HG02588 (cell line): ENCODE results near the gene AP2A2.
"Not testable (repeated sequence)": the region's sequence is repeated elsewhere in the genome, so short reads cannot be mapped to it uniquely, and the experiment has no call there.

Source experiments
- ATAC-seq: cut with Tn5 transposase; IDR thresholded peaks from one replicate; pipeline ENCODE4 v1.9.1; 2021; ENCODE audit warnings: mild to moderate bottlenecking, moderate library complexity; ENCODE audit not compliant: unreplicated experiment

The AP2A2 gene

DNA sequence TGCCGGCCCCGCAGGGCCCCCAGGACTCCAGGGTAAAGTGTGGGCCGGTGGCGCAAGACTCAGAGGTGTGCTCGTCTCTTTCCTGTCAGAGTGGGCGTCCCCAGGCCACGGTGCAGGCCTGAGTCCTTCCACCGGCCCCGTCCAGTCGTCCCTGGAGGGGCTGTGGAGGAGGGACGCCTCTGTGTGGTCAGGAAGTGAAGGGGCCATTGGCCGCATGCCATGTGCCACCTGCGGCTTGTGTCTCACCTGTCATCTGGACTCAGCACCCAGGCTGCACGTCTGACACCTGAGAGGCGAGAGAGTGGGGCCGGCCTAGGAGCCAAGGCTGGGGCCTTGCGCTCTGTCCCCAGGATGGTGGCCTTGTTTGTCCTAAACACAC lies 85.6 kb downstream of the AP2A2 start:
- no peak for ATAC-seq

DNA sequence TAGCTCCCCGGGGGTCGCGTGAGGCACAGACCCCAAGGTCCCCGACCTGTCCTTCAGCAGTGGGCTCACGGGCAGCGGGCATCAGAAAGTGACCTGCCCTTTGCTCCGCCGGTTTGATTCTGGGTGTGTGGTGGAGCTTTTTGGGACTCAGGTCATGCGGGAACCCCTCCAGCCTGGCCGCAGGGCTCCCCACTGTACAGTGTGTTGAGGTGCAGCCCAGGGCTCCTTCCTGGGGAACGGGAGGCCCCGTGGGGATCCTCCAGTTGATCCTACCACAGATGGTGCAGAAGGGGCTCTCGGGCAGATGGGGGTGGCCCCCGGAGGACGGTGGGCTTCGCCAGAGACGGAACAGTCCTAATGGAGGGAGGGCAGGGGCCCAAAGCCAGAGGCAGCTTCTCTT lies 86.6 kb downstream of the AP2A2 start:
- ATAC-seq: no peak

DNA sequence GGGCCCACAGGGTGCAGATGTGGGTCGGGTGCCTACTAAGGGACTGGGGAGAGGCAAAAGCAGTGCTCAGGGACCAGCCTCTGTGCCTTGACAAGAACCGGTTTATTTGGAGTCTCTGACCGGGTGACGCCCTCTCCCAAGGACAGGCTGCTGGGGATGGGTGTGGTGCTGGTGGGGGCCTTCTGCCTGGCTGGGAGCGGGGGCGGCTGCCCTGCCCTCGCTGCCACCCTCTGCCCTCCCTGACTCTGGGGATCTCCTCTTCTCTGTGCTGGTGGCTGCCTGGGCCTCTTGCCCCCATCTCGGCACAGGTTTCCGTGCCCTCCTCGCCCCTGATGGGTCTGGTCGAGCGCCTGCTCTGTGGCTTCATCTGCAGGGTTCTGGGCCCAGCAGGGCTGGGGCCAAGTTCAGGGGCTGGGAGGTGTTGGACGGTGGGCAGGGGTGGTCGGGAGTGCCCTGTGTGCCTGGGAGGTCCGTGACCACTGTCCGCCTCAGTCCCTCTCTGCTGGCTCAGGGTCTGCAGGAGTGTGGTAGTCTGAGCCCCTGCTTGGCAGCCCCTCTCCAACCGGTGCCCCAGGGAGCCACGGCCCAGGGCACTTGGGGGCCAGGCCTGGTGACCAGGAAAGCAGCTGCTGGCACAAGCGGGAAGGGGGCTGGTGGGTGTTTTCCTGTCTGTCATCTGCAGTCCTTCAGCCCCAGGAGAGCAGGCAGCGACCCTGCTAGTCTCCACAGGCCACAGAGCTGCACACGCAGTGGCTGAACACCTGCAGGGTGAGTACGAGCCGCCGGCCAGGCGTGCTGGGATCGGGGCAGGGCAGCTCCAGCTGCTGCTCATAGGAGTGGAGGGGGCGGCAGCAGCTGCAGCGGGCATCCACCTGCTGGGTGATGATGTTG lies 87.3 kb downstream of the AP2A2 start:
- ATAC-seq: no peak

DNA sequence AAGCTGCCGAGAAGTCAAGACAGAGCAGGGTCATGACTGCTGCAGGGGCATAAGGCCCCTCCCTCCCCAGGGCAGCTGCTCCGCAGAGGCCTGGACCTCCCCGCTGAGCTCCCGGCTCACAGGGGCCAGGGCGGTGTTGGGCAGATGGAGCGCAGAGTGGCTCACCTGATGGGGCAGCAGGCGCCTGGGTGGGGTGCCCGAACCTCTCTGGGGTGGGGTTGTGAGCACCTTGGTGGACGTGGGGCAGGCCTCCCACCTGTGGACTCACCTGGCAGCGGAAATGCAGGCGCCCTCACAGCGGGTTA lies 87.9 kb downstream of the AP2A2 start:
- ATAC-seq: no peak

DNA sequence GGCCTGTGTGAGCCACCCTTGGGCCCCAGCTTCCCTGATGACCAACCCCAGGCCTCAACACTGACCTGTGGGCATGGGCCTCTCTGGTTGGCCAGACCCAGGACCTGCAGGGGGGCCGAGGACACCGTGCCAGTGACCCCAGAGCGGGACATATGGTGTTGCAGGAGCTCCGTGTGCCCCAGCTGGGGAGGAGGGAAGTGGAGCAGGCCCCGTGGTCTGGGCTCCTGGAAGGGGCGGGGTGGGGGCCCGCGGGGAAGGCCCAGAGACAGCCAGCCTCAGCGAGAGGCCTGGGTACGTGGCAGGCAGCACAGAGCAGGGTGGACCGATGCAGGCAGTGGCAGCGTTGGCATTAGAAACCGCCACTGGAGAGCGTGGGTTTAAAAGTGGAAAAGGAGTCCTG lies 88.6 kb downstream of the AP2A2 start:
- no peak for ATAC-seq

DNA sequence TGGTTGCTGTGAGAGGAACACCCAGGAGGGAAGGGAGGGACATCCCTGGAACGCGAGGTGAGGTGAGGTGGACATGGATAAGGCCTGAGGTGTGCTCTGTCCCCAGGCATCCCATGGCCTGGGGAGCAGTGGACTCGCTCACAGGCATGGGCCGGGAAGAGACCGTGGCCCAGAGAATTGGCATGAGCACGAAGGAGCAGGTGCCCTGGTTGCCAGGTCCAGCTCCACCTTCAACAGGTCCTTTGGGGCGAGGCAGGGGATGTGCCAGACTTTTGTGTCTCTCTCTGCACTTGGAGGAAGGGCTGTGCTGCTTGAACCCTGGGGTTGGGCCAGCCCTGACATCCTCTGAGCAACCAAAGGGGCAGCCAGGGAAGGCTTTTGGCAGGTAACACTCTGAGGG lies 89.4 kb downstream of the AP2A2 start:
- no peak for ATAC-seq

DNA sequence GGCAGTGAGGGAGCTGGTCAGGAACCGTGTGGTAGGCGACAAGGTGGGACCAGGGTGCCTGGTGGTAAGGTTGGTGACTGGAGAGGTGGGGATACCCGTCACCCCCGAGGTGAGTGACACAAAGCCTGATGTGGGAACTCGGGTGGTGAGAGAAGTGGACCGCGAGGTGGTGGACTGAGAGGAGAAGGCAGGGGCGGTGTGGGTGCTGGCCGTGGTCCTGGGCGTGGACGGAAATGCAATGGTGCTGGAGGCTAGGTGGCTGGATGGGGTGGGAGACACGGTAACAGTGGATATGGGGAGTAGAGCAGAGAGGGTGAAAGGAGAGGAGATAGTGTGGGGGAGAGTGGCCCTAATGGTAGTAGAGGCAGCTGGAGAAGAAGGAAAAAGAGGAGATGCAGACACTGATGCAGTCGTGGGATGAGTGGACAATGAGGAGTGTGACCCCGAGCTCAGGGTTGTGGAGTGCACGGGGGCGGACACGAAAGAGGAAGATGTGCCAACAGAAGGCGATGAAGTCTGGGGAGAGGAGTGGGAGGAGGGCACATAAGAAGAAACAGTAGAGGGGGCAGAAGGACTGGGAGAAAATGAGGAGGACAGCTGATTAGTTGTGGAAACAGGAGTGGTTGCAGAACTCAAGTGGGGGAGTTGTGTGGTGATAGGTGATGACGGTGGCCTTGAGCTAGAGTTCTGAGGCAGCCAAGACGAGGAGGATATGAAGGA lies 90.3 kb downstream of the AP2A2 start:
- no peak for ATAC-seq

DNA sequence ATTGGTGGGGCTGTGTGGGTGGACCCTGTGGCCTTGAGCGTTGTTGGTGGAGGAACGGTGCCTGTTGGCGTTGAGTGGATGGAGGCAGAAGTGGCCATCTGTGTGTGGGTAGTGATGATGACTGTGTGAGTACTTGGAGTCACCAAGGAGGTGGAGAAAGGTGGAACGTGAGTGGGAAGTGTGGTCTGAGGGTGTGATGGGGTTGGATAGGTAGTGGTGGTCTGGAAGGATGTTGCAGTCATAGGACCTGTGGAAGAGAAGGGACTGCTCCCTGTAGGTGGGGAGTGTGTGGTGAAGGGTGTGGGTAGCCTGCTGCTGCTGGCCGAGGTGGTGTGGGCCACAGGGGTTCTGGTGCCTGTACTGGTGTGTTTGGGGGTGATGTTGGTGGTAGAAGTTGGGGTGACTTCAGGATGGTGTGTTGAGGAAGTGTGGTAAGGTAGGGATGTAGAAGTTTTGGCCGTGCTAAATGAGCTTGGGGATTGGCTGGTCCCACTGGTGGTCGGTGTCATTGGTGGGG lies 91.0 kb downstream of the AP2A2 start:
- ATAC-seq: not testable (repeated sequence)

DNA sequence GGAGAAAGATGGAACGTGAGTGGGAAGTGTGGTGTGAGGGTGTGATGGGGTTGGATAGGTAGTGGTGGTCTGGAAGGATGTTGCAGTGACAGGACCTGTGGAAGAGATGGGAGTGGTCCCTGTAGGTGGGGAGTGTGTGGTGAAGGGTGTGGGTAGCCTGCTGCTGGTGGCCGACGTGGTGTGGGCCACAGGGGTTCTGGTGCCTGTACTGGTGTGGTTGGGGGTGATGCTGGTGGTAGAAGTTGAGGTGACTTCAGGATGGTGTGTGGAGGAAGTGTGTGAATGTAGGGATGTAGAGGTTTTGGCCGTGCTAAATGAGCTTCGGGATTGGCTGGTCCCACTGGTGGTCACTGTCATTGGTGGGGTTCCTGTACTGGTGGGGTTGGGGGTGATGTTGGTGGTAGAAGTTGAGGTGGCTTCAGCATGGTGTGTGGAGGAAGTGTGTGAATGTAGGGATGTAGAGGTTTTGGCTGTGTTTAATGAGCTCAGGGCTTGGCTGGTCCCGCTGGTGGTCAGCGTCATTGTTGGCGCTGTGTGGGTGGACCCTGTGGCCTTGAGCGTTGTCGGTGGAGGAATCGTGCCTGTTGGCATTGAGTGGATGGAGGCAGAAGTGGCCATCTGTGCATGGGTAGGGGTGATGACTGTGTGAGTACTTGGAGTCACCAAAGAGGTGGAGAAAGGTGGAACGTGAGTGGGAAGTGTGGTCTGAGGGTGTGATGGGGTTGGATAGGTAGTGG lies 91.8 kb downstream of the AP2A2 start:
- ATAC-seq: no peak

DNA sequence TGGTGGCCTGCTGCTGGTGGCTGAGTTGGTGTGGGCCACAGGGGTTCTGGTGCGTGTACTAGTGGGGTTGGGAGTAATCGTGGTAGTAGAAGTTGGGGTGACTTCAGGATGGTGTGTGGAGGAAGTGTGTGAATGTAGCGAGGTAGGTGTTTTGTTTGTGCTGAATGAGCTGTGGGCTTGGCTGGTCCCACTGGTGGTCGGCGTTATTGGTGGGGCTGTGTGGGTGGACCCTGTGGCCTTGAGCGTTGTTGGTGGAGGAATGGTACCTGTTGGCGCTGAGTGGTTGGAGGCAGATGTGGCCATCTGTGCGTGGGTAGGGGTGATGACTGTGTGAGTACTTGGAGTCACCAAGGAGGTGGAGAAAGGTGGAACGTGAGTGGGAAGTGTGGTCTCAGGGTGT lies 92.4 kb downstream of the AP2A2 start:
- no peak for ATAC-seq

DNA sequence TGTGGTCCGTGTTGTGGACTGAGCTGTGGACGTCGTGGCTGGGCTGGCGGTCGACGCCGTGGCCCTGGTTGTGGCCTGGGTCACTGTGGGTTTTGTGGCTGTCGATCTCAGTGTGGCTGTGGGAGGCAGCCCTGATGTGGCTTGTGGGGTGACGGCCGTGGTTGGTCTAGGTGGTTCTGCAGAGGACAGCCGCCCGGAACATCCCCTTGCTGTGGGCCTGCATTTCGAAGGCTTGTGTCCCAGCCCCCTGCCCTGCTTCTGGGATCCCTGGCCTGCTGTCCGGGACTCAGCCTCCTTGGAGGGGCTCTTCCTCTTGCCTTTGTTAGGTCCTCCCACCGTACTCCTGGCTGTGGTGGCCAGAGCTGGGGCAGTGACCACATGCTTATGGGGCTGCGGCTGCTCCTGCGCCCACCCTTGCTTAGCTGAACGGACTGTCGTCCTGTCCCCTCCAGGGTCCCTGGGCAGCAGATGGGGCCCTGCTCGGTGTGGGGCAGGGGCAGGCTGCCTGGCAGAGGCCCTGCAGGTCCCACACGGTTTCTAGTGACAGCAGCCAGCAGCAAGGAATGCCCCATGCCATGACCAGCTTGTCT lies 93.7 kb downstream of the AP2A2 start:
- ATAC-seq: no peak

DNA sequence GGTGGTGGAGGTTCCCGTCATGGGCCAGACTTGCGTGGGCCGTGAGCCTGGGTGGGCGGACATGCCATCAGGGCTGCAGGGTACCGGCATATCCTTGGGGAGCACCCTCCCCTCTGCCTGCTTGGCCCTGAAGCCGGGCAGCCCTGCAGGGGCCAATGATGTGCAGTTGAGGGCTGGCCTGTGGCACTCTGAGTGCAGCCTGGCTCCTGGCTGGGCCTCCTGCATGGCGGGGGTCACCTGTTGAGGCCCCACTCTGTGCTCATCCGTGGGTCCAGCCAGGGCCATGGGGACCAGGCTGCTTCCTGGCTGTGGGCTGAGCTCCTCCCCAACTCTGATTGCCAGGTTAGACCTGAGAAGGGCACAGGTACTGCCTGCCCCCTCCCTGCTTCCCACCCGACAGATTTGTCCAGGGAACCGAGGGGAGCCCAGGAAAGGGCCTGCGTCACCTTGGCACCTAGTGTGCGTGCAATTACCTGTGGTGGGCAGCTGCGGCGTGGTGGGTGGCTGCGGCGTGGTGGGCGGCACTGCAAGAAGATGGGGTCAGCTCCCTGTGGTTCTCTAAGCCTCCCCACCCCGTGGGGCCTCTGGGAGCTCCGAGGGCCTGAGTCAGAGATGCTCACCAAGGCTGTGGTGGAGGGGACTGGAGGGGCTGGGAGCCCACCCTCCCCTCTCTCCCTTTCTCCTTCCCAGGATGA lies 94.7 kb downstream of the AP2A2 start:
- no peak for ATAC-seq

DNA sequence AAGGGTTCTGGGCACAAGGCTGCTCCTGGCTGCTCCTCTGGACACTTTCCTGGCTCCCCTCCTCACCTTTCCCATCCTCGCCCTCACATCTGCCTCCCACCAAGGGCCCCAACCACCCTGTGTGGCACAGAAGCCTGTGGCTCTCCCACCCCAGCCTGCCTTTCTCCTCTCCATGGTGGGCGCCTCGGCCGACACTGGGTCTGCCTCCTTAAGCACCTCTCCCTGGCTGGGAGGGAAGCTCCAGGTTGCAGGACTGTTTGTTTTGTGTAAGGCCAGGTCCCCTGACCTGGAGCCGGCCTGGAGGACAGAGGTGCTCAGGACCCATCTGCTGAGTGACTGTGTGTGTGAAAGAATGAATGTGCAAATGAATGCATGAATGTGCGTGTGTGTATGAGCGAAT lies 96.7 kb downstream of the AP2A2 start:
- ATAC-seq: no peak

DNA sequence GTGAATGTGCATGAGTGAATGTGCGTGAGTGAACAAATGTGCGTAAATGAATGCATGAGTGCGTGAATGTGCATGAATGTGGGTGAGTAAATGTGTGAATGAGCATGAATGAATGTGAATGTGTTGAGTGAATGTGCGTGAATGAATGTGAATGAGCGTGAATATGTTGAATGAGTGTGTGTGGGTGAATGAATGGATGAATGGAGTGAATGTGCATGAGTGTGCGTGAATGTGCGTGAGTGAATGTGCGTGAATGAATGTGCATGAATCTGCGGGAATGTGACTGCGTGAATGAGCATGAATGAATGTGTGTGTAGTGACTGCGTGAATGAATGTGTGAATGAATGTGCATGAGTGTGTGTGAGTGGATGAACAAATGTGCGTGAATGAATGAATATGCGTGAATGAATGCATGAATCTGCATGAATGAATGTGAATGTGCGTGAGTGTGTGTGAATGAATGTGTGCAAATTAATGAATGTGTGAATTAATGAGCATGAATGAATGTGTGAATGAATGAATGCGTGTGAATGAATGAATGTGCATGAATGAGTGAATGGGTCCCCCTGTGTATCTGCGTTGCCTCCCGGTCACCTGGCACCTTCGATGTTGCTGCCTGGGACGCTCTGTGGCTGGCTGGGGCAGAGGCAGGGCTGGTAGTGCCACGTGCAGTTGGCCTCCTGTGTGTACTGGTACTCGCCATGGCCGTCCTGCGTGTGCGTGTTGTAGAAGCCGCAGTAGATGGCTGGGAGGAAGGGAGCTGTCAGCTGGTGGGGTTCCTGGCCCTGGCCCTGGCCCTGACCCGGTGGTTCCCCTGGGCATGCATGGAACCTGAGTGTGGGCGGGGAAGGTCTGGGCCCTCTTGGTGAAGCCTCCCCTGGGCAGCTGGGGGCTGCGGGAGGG lies 97.5 kb downstream of the AP2A2 start:
- ATAC-seq: no peak

DNA sequence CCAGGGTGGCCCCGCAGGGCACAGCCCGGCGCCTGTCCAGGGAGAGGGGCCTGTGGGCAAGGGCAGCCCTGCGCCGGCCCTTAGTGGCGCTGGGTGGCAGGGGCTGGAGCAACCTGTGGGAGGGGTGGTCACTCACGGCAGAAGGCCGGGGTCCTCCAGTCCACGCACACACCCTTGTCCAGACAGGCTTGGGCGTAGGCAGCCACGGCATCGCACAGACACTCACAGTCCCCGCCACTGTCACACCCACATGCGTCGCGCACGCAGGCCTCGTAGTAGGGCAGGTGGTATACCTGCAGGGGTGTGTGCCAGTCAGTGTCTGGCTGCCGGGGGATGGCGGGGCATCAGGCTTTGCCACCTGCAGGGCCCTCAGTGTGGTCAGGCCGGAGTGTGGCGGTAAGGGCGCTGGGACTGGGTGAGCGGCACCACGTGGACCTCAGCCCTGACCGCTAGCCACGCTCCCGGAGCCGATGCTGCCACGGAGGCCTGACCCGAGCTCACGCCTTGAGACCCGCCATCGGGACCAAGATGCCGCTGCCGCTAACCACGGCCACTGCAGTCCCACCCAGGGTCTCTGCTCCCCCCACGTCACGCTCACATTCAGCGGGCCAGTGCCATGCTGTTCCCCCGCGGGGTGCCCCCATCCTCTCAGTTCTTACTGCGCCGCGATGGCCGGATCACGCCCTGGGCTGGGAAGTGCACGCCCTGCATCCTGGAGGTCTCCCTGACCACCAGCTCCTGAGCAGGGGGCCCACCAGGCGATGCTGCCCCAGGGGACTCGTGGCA lies 98.3 kb downstream of the AP2A2 start:
- ATAC-seq: no peak

DNA sequence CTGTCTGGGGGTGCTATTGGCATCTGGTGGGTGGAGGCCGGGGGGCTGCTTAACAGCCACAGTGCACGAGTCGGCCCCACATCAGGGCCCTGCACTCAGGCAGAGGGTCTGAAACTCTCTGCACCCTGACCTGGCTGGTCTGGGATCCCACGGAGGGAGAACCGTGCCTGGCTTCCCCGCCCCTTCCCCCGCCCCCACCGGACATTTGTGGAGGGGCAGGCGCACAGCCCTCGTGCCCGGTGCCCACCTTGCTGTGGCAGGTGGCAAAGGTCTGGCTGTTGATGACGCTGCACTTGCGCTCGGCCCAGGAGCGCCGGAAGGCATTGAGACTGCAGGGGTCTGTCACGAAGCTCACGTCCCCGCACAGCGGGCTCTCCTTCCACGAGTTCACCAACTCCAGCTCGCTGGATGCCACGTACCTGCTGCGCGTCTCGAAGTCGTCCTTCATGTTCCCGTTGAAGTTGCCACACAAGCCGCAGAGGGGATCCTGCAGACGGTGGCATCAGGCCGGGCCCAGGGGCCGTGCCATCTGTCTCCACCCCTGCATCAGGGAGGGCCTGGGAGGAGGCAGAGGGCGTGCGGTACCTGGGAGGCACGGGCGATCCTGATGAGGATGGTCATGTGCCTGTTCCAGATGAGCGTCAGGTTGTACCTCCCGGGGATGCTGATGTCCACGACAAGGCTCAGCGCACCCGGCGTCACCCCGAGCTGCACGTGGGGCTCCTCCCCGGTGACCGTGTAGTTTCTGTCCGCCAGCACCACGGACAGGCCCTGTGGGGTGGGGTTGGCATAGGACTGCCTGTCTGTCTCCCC lies 99.1 kb downstream of the AP2A2 start:
- ATAC-seq: no peak

DNA sequence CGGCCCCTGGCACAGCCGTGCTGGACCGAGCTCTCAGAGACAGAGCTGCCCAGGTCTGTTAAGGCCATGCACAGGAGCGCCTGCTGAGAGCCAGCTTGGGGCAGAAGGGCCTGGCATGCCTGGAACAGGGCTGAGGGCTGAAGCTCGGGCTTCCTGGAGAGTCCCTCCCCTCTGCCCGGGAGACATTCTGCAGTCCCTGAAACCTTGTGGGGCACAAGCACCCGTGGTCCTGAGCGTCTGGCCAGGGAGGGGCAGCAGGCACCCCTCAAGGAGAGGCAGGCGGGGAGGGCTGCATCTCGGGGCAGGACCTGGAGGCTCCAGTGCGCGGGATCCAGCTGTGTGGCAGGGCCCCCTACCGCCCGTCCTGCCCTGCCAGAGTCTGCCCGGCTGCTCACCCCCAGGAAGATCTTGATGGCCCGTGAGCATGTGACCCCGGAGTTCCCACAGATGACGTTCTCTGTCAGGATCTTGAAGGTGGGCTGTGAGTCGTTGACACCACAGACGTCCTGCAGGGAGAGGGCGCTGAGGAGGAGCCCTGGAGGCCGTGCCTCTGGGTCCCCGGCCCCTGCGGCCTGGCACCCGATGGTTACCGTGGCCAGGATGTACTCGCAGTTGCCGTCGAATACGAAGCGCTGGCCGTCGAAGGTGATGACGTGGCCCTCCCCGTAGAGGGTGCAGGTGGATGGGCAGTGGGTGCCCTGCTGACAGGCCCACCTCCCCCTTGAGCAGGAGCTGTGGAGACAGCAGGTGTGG lies 99.9 kb downstream of the AP2A2 start:
- ATAC-seq: no peak

DNA sequence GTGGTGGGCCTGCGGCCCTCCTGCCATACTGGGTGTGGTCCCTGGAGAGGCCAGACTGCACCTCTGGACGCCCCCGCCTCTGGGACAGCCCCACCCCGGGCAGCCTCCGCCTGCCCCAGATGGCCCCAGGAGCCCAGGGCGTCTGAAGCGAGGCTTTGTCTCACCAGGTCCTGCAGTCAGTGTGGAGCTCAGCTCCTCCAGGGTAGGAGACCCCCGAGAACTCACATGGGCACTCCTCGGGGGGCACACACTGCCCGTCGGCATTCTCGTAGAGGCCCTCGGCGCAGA lies 100.4 kb downstream of the AP2A2 start:
- no peak for ATAC-seq
